Ovary (tissue), 3 donors: ENCODE measurements around the gene UPF2.

Source experiments
- CTCF ChIP-seq, 3 donors: fragments of 450-650 bp in 2 of 3; fragments of 200-600 bp in 1 of 3; IDR thresholded peaks; one replicate each; pipeline versions ENCODE4 v1.5.1 to v1.8.0; 2016 to 2022; ENCODE audit warnings: antibody characterized with exemption in 3 of 3, mild to moderate bottlenecking in 1 of 3
- EP300 ChIP-seq: sonication (generic); formaldehyde crosslinking; IDR thresholded peaks from one replicate; pipeline ENCODE4 v1.6.1; 2017; ENCODE audit warnings: antibody characterized with exemption
- donor health status: DM: no; HTN: no; CAD: no.

GRCh38 chr10:12027539-12027938, 15.1 kb downstream of the UPF2 start:
- TF ChIP-seq CTCF (IDR thresholded peaks at IDR 0.05) (no peak), EP300 (no peak)
